ENCODE data around the gene BATF. TPM values are rescaled to one million over a fixed set of nuclear protein-coding genes. Genes with fewer than 3 reads are reported as not detected.
A peak's percentile ranks its signal among the peaks of the same experiment; 100 is the strongest.

The BATF gene
- total and polyA plus RNA-seq, 5 donors from 2014 or later = 50.7 to 119 (median 104) TPM

GRCh38 chr14:75519394-75519793, 2.9 kb upstream of the BATF start:
- ATAC-seq (ENCODE audit: low read depth in 2 of 2) (no peak), DNase-seq (no peak)
- no peaks in the 10 kb centered on the region for H3K27me3 ChIP-seq (ENCODE audit: control insufficient read depth, insufficient read depth, low read length)
- Mint-ChIP-seq H3K4me3 (no peak overlapping the region), H3K27ac (peak overlapping the region in 2 of 3 donors; percentile 87 to 98), H3K4me1 (peaks cover 37 to 86% (median 64%) of the 10 kb centered on the region in 4 donors), H3K9me3 (no peaks in the 10 kb centered on the region), H3K27me3 (no peaks in the 10 kb centered on the region), H3K36me3 (no peaks in the 10 kb centered on the region)
- H3K27ac ChIP-seq (ENCODE audit: insufficient read depth, low read length, poor library complexity, severe bottlenecking) = no peak overlapping the region
- H3K9me3 ChIP-seq (ENCODE audit: control insufficient read depth in 2 of 2, low read length in 2 of 2) = no peaks in the 10 kb centered on the region
- H3K36me3 ChIP-seq (ENCODE audit: control insufficient read depth, insufficient read depth, low read length) = no peaks in the 10 kb centered on the region
- H3K4me3 ChIP-seq (ENCODE audit: low read depth, low read length) = peak overlapping the region; percentile 16
- peaks cover 62% of the 10 kb centered on the region for H3K4me1 ChIP-seq (ENCODE audit: control insufficient read depth, insufficient read depth, low read length, poor library complexity, severe bottlenecking)

DNA sequence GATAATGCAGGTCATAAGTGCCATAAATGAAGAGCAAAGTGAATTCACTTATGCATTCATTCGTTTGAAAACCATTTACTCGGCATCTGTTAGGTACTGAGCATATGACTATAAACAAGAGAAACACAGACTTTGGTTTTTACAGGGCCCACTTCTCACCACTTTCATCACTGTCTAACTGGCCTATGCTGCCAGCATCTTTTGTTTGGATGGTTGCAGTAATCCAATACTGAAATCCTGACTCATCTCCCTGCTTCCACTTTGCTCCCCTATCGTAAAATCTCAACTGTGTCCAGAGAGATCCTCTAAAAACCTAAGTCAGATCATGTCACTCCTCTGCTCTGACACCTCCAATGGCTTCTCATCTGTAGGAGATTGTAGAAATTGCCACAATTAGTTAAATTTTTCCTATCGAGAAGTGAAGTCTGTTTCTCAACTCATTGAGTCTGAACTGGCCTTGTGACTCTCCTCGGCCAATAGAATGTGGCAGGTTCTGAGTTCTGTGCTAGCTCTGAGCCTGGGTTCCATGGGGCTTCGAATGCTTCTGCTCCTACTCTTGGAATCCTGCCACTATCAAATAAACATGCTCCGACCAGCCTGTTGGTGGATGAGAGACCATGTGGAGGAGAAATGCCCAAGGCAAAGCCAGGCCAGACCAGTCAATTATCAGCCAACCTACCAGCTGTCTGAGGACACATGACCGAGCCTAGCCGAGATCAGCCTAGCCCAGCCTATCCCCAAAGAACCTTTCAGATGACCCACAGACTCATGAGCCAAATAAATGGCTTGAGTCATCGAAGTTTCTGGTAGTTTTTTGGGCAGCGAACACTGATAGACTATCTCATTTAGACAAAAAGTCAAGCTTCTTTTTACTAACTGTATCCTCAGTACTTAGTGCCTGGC, 2.2 kb upstream of the BATF start:
- Mint-ChIP-seq H3K36me3 (peaks cover 5% of the 10 kb centered on the region), H3K27me3 (no peaks in the 10 kb centered on the region), H3K27ac (peak overlapping the region; percentile 87 to 98 (median 94)), H3K4me3 (peak overlapping the region in 3 of 4 donors; percentile 34 to 96 (median 48)), H3K9me3 (no peaks in the 10 kb centered on the region), H3K4me1 (peaks cover 34 to 88% (median 65%) of the 10 kb centered on the region in 4 donors)
- H3K9me3 ChIP-seq (ENCODE audit: control insufficient read depth in 2 of 2, low read length in 2 of 2) = no peaks in the 10 kb centered on the region
- no peak for DNase-seq
- peaks cover 57% of the 10 kb centered on the region for H3K4me1 ChIP-seq (ENCODE audit: control insufficient read depth, insufficient read depth, low read length, poor library complexity, severe bottlenecking)
- H3K27me3 ChIP-seq (ENCODE audit: control insufficient read depth, insufficient read depth, low read length) = no peaks in the 10 kb centered on the region
- peak overlapping the region; percentile 94 for H3K4me3 ChIP-seq (ENCODE audit: low read depth, low read length)
- no peak for ATAC-seq (ENCODE audit: low read depth in 2 of 2)
- no peaks in the 10 kb centered on the region for H3K36me3 ChIP-seq (ENCODE audit: control insufficient read depth, insufficient read depth, low read length)
- peak overlapping the region; percentile 95 for H3K27ac ChIP-seq (ENCODE audit: insufficient read depth, low read length, poor library complexity, severe bottlenecking)

DNA sequence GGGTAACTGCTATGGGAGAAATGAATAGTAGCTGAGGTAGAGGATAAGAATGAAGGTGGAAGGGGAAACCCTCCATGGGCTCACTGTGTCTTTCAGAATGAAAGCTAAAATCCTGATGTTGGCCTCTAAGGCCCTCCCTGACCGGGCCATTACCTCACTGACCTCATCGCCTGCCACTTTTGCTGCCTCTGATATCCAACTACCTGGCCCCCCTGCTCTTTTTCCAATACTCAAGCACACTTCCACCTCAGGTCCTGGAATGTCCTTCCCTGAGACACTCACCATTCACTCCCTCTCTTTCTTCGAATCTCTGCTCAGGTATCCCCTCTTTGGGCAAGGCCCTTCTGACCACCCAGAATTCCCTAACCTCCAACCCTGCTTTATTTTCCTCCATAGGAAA, 1.4 kb upstream of the BATF start:
- Mint-ChIP-seq H3K27me3 (no peaks in the 10 kb centered on the region), H3K9me3 (no peaks in the 10 kb centered on the region), H3K4me1 (peaks cover 27 to 88% (median 63%) of the 10 kb centered on the region in 4 donors), H3K4me3 (peak overlapping the region; percentile 24 to 96 (median 41)), H3K36me3 (peaks cover 7% of the 10 kb centered on the region), H3K27ac (peak overlapping the region; percentile 66 to 98 (median 94))
- no peaks in the 10 kb centered on the region for H3K27me3 ChIP-seq (ENCODE audit: control insufficient read depth, insufficient read depth, low read length)
- no peaks in the 10 kb centered on the region for H3K36me3 ChIP-seq (ENCODE audit: control insufficient read depth, insufficient read depth, low read length)
- ATAC-seq (ENCODE audit: low read depth in 2 of 2) = no peak
- H3K27ac ChIP-seq (ENCODE audit: insufficient read depth, low read length, poor library complexity, severe bottlenecking) = peak overlapping the region; percentile 95
- DNase-seq = no peak
- no peaks in the 10 kb centered on the region for H3K9me3 ChIP-seq (ENCODE audit: control insufficient read depth in 2 of 2, low read length in 2 of 2)
- peak overlapping the region; percentile 94 for H3K4me3 ChIP-seq (ENCODE audit: low read depth, low read length)
- peaks cover 56% of the 10 kb centered on the region for H3K4me1 ChIP-seq (ENCODE audit: control insufficient read depth, insufficient read depth, low read length, poor library complexity, severe bottlenecking)

DNA sequence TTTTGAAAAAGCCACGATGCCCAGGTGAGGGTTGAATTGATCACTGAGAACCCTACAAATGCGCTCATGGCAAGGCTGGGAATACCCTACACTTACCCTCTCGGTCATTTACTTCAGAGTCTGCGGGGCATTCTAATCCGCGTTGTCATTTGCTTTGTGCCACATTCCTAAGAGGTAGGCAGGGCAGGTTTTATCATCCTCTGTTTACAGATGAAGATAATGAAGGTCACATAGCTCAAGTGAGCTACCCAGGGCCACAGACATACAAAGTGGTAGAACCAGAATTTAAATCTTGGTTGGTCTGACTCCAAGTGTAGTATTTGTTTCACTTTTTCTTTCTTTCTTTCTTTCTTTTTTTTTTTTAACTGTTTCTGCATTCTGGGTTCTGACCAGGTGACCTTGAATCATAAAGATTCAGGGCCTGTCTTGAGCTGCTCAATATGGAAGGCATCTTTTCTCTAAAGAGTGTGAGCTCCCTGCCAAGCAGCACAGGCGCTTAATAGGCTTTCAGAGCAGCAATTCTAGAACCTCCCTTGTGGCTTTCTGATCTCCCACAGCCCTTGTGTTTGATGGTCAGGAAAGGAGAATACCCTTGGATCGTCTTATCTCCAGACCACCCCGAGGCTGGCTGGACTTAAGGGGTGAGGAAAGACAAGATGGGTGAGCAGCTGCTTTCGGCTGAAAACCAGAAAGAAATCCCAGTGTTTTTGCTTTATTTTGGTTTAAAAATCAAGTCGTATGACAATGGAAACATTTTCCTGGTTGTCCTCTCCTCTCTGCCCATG, 662 bp upstream of the BATF start:
- Mint-ChIP-seq H3K27ac (peak overlapping the region; percentile 94 to 99 (median 98)), H3K4me1 (peaks cover 22 to 88% (median 64%) of the 10 kb centered on the region in 4 donors), H3K9me3 (no peaks in the 10 kb centered on the region), H3K36me3 (peaks cover 14% of the 10 kb centered on the region), H3K4me3 (peak overlapping the region; percentile 96 to 100 (median 98)), H3K27me3 (no peaks in the 10 kb centered on the region)
- DNase-seq = peak in 1 of 3 donors; percentile 48
- H3K27me3 ChIP-seq (ENCODE audit: control insufficient read depth, insufficient read depth, low read length) = no peaks in the 10 kb centered on the region
- no peaks in the 10 kb centered on the region for H3K9me3 ChIP-seq (ENCODE audit: control insufficient read depth in 2 of 2, low read length in 2 of 2)
- H3K4me1 ChIP-seq (ENCODE audit: control insufficient read depth, insufficient read depth, low read length, poor library complexity, severe bottlenecking) = peaks cover 56% of the 10 kb centered on the region
- H3K36me3 ChIP-seq (ENCODE audit: control insufficient read depth, insufficient read depth, low read length) = peaks cover 6% of the 10 kb centered on the region
- peak; percentile 6 to 10 for ATAC-seq (ENCODE audit: low read depth in 2 of 2)
- H3K4me3 ChIP-seq (ENCODE audit: low read depth, low read length) = peak overlapping the region; percentile 94
- H3K27ac ChIP-seq (ENCODE audit: insufficient read depth, low read length, poor library complexity, severe bottlenecking) = peak overlapping the region; percentile 95

DNA sequence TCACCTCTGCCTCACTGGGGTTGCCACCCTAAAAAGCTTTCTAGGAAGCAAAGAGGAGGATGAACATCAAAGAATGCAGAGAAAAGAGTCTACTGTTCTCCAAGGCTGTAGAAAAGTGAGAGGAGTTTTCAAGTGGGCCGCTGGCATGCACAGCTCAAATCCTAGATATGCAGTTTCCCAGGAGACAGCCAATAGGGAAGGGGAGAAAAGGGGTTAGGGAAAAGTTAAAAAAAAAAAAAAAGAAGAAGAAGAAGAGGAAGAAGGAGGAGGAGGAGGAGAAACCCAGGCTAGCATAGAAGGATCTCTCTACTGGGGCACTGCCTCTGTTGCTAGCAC, 682 bp downstream of the BATF start:
- Mint-ChIP-seq H3K27ac (peak overlapping the region; percentile 94 to 99 (median 98)), H3K27me3 (no peaks in the 10 kb centered on the region), H3K36me3 (peaks cover 25% of the 10 kb centered on the region), H3K4me3 (peak overlapping the region; percentile 96 to 100 (median 98)), H3K4me1 (peaks cover 24 to 90% (median 67%) of the 10 kb centered on the region in 4 donors), H3K9me3 (no peaks in the 10 kb centered on the region)
- no peaks in the 10 kb centered on the region for H3K27me3 ChIP-seq (ENCODE audit: control insufficient read depth, insufficient read depth, low read length)
- peak overlapping the region; percentile 94 for H3K4me3 ChIP-seq (ENCODE audit: low read depth, low read length)
- H3K9me3 ChIP-seq (ENCODE audit: control insufficient read depth in 2 of 2, low read length in 2 of 2) = no peaks in the 10 kb centered on the region
- no peak for DNase-seq
- H3K4me1 ChIP-seq (ENCODE audit: control insufficient read depth, insufficient read depth, low read length, poor library complexity, severe bottlenecking) = peaks cover 68% of the 10 kb centered on the region
- peak overlapping the region; percentile 95 for H3K27ac ChIP-seq (ENCODE audit: insufficient read depth, low read length, poor library complexity, severe bottlenecking)
- peaks cover 15% of the 10 kb centered on the region for H3K36me3 ChIP-seq (ENCODE audit: control insufficient read depth, insufficient read depth, low read length)
- ATAC-seq (ENCODE audit: low read depth in 2 of 2) = no peak

DNA sequence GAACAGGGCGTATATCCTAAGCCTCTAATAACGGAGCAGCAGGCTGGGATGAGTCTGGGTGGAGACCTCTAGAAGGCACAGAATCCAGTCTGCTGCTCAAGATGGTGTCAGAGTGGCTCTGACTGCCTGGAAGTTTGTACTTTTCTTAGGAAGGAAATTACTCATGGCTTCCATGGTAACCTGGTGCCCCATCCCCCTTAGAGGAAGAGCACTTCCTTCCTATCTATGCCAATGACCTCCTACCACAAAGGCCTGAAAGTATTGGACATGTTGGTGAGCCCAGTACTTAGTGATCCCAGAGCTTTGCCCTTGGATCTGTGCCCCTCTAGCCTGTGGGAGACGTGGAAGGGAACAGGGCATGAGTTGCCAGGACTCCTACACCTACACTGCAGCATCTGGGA, 1.5 kb downstream of the BATF start:
- H3K4me3 ChIP-seq (ENCODE audit: low read depth, low read length) = peak overlapping the region; percentile 94
- ATAC-seq (ENCODE audit: low read depth in 2 of 2) = no peak
- Mint-ChIP-seq H3K27me3 (no peaks in the 10 kb centered on the region), H3K4me3 (peak overlapping the region; percentile 96 to 100 (median 98)), H3K4me1 (peaks cover 31 to 93% (median 71%) of the 10 kb centered on the region in 4 donors), H3K36me3 (peaks cover 33% of the 10 kb centered on the region), H3K9me3 (no peaks in the 10 kb centered on the region), H3K27ac (peak overlapping the region; percentile 94 to 99 (median 98))
- peak overlapping the region; percentile 95 for H3K27ac ChIP-seq (ENCODE audit: insufficient read depth, low read length, poor library complexity, severe bottlenecking)
- peaks cover 72% of the 10 kb centered on the region for H3K4me1 ChIP-seq (ENCODE audit: control insufficient read depth, insufficient read depth, low read length, poor library complexity, severe bottlenecking)
- no peaks in the 10 kb centered on the region for H3K9me3 ChIP-seq (ENCODE audit: control insufficient read depth in 2 of 2, low read length in 2 of 2)
- H3K36me3 ChIP-seq (ENCODE audit: control insufficient read depth, insufficient read depth, low read length) = peaks cover 18% of the 10 kb centered on the region
- H3K27me3 ChIP-seq (ENCODE audit: control insufficient read depth, insufficient read depth, low read length) = no peaks in the 10 kb centered on the region
- DNase-seq = no peak

- Histone ChIP-seq H3K4me3 (ENCODE audit: low read depth, low read length) (peak overlapping the region; percentile 94), H3K9me3 (ENCODE audit: control insufficient read depth in 2 of 2, low read length in 2 of 2) (no peaks in the 10 kb centered on the region), H3K27ac (ENCODE audit: insufficient read depth, low read length, poor library complexity, severe bottlenecking) (peak overlapping the region; percentile 61), H3K27me3 (ENCODE audit: control insufficient read depth, insufficient read depth, low read length) (no peaks in the 10 kb centered on the region), H3K4me1 (ENCODE audit: control insufficient read depth, insufficient read depth, low read length, poor library complexity, severe bottlenecking) (peaks cover 67% of the 10 kb centered on the region), H3K36me3 (ENCODE audit: control insufficient read depth, insufficient read depth, low read length) (peaks cover 22% of the 10 kb centered on the region)
- ATAC-seq (ENCODE audit: low read depth in 2 of 2) (no peak), DNase-seq (no peak)
- H3K27ac Mint-ChIP-seq = peak overlapping the region; percentile 94 to 98 (median 97)
- peak overlapping the region; percentile 96 to 100 (median 98) for H3K4me3 Mint-ChIP-seq
- peaks cover 41% of the 10 kb centered on the region for H3K36me3 Mint-ChIP-seq
- no peaks in the 10 kb centered on the region for H3K9me3 Mint-ChIP-seq
- H3K4me1 Mint-ChIP-seq = peaks cover 32 to 86% (median 64%) of the 10 kb centered on the region in 4 donors
- H3K27me3 Mint-ChIP-seq = no peaks in the 10 kb centered on the region
Observed at GRCh38 chr14:75525969-75526368, 3.7 kb downstream of the BATF start.
